HG02798 (cell line): ENCODE results near the gene CHIT1.

ENCODE experiments used
- ATAC-seq: cut with Tn5 transposase; IDR thresholded peaks from one replicate; pipeline ENCODE4 v1.9.1; 2021; ENCODE audit warnings: mild to moderate bottlenecking; ENCODE audit not compliant: unreplicated experiment, poor library complexity

CHIT1 gene

DNA sequence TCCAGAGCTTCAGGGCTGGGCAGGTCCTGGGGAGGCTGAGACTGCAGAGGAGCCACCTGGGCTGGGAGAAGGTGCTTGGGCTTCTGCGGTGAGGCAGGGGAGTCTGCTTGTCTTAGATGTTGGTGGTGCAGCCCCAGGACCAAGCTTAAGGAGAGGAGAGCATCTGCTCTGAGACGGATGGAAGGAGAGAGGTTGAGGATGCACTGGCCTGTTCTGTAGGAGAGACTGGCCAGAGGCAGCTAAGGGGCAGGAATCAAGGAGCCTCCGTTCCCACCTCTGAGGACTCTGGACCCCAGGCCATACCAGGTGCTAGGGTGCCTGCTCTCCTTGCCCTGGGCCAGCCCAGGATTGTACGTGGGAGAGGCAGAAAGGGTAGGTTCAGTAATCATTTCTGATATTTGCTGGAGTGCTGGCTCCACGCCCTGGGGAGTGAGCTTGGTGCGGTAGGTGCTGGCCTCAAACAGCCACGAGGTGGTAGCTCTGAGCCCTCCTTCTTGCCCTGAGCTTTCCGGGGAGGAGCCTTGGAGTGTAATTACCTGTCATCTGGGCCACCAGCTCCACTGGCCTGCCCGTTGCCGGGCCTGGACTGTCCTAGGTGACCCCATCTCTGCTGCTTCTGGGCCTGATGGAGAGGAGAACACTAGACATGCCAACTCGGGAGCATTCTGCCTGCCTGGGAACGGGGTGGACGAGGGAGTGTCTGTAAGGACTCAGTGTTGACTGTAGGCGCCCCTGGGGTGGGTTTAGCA lies 63.1 kb downstream of the CHIT1 start:
- ATAC-seq = no peak
